WTC11 (cell line): Measurements from ENCODE around the gene CDC42EP4. TPM values are rescaled to one million over a fixed set of nuclear protein-coding genes. Genes with fewer than 3 reads are reported as not detected.

Source experiments
- ATAC-seq: fragments of 200-7000 bp; cut with Tn5 transposase; 2 replicates; pipeline ENCODE4 v1.10.0; 2021; ENCODE audit warnings: mild to moderate bottlenecking, moderate library complexity
- CTCF ChIA-PET: fragments of 300-600 bp; sonication (Branson Sonifier 250); formaldehyde crosslinking; loops from one replicate; lab custom pipeline; 2021; ENCODE audit warnings: antibody characterized with exemption; lab: Charles Lee
- POLR2A ChIA-PET: fragments of 350-600 bp; sonication (Branson Sonifier 250); formaldehyde crosslinking; loops from one replicate; lab custom pipeline; 2021; ENCODE audit warnings: antibody characterized with exemption; lab: Charles Lee
- DNase-seq: peaks from one replicate; pipeline ENCODE4 v3.0.0; 2021; ENCODE audit warnings: low spot score
- H3K27ac Mint-ChIP-seq: 2 replicates; pipeline ENCODE4 v1.8.0; 2021; ENCODE audit warnings: mixed read lengths
- H3K27me3 Mint-ChIP-seq: 2 replicates; pipeline ENCODE4 v1.8.0; 2021; ENCODE audit warnings: low read depth, mild to moderate bottlenecking, moderate library complexity, mixed read lengths
- H3K36me3 Mint-ChIP-seq: 2 replicates; pipeline ENCODE4 v1.8.0; 2021; ENCODE audit warnings: mixed read lengths
- H3K4me1 Mint-ChIP-seq: 2 replicates; pipeline ENCODE4 v1.8.0; 2022; ENCODE audit warnings: mixed read lengths
- H3K4me3 Mint-ChIP-seq: 2 replicates; pipeline ENCODE4 v1.8.0; 2021; ENCODE audit warnings: mild to moderate bottlenecking, moderate library complexity, mixed read lengths
- H3K9me3 Mint-ChIP-seq: 2 replicates; pipeline ENCODE4 v1.8.0; 2021; ENCODE audit warnings: mixed read lengths
- ATF1 ChIP-seq: sonication (generic); formaldehyde crosslinking; IDR thresholded peaks from 2 replicates; pipeline ENCODE4 v1.8.1; 2023; ENCODE audit warnings: mild to moderate bottlenecking, moderate library complexity, missing genetic modification reagents
- CBFB ChIP-seq: sonication (generic); formaldehyde crosslinking; IDR thresholded peaks from 2 replicates; pipeline ENCODE4 v1.8.1; 2022; ENCODE audit warnings: mild to moderate bottlenecking, low read depth, missing genetic modification reagents
- ETV6 ChIP-seq: sonication (generic); formaldehyde crosslinking; IDR thresholded peaks from 2 replicates; pipeline ENCODE4 v1.8.1; 2022; ENCODE audit warnings: mild to moderate bottlenecking, missing genetic modification reagents
- GABPB1 ChIP-seq: sonication (generic); formaldehyde crosslinking; IDR thresholded peaks from 2 replicates; pipeline ENCODE4 v1.8.1; 2023; ENCODE audit warnings: mild to moderate bottlenecking, missing genetic modification reagents
- GTF2I ChIP-seq: fragments of 250-450 bp; sonication (Bioruptor Pico); conservative IDR thresholded peaks from 2 replicates; pipeline ENCODE4 v1.4.0; 2021; ENCODE audit warnings: mild to moderate bottlenecking
- KAT7 ChIP-seq: sonication (generic); formaldehyde crosslinking; IDR thresholded peaks from 2 replicates; pipeline ENCODE4 v1.8.1; 2023; ENCODE audit warnings: missing genetic modification reagents, mild to moderate bottlenecking, borderline replicate concordance
- MXD4 ChIP-seq: fragments of 250-450 bp; sonication (Bioruptor Pico); IDR thresholded peaks from 2 replicates; pipeline ENCODE4 v1.8.0; 2021; ENCODE audit warnings: mild to moderate bottlenecking, moderate library complexity, borderline replicate concordance
- NR2C2 ChIP-seq: sonication (generic); formaldehyde crosslinking; IDR thresholded peaks from 2 replicates; pipeline ENCODE4 v1.8.0; 2022; ENCODE audit warnings: mild to moderate bottlenecking, missing genetic modification reagents
- TEAD1 ChIP-seq: sonication (generic); formaldehyde crosslinking; IDR thresholded peaks from 2 replicates; pipeline ENCODE4 v1.8.0; 2022; ENCODE audit warnings: mild to moderate bottlenecking, missing genetic modification reagents
- ZBTB21 ChIP-seq: sonication (generic); formaldehyde crosslinking; IDR thresholded peaks from 2 replicates; pipeline ENCODE4 v1.8.1; 2023; ENCODE audit warnings: mild to moderate bottlenecking, missing genetic modification reagents, borderline replicate concordance
- ZNF121 ChIP-seq: sonication (generic); formaldehyde crosslinking; IDR thresholded peaks from 2 replicates; pipeline ENCODE4 v1.8.0; 2023; ENCODE audit warnings: missing genetic modification reagents
- ZNF423 ChIP-seq: fragments of 250-450 bp; sonication (Bioruptor Pico); IDR thresholded peaks from 2 replicates; pipeline ENCODE4 v2.1.2; 2022; ENCODE audit warnings: mild to moderate bottlenecking, moderate library complexity
- total RNA-seq: library from RNA; stranded (reverse); gene quantifications from 3 replicates; pipeline ENCODE4 v1.2.3, GENCODE V29; 2021
- TF ChIP-seq, protein P1 (sequence below): sonication (generic); formaldehyde crosslinking; IDR thresholded peaks from 2 replicates; pipeline ENCODE4 v1.8.1; 2022; ENCODE audit warnings: missing genetic modification reagents, borderline replicate concordance
- TF ChIP-seq, protein P2 (sequence below): sonication (generic); formaldehyde crosslinking; IDR thresholded peaks from 2 replicates; pipeline ENCODE4 v1.8.0; 2022; ENCODE audit warnings: mild to moderate bottlenecking, missing genetic modification reagents
- TF ChIP-seq, protein P3 (sequence below): sonication (generic); formaldehyde crosslinking; IDR thresholded peaks from 2 replicates; pipeline ENCODE4 v1.8.1; 2022; ENCODE audit warnings: low read depth, mild to moderate bottlenecking, moderate library complexity, missing genetic modification reagents, borderline replicate concordance
- TF ChIP-seq, protein P4 (sequence below): sonication (generic); formaldehyde crosslinking; IDR thresholded peaks from 2 replicates; pipeline ENCODE4 v1.8.1; 2022; ENCODE audit warnings: low read depth, missing genetic modification reagents, borderline replicate concordance
- TF ChIP-seq, protein P5 (sequence below): fragments of 200-600 bp; IDR thresholded peaks from 2 replicates; pipeline ENCODE4 v1.8.0; 2022; ENCODE audit warnings: antibody characterized with exemption
- TF ChIP-seq, protein P6 (sequence below): sonication (generic); formaldehyde crosslinking; IDR thresholded peaks from 2 replicates; pipeline ENCODE4 v1.8.0; 2022; ENCODE audit warnings: mild to moderate bottlenecking, missing genetic modification reagents
- TF ChIP-seq, protein P7 (sequence below): fragments of 250-450 bp; sonication (Bioruptor Pico); IDR thresholded peaks from 2 replicates; pipeline ENCODE4 v1.9.0; 2021; ENCODE audit warnings: mild to moderate bottlenecking
- TF ChIP-seq, protein P8 (sequence below): sonication (generic); formaldehyde crosslinking; IDR thresholded peaks from 2 replicates; pipeline ENCODE4 v1.8.1; 2022; ENCODE audit warnings: mild to moderate bottlenecking, moderate library complexity, missing genetic modification reagents
- TF ChIP-seq, protein P9 (sequence below): fragments of 250-450 bp; sonication (Bioruptor Pico); IDR thresholded peaks from 2 replicates; pipeline ENCODE4 v1.9.0; 2021; ENCODE audit warnings: moderate library complexity, mild to moderate bottlenecking, inconsistent platforms, borderline replicate concordance
- TF ChIP-seq, protein P10 (sequence below): sonication (generic); formaldehyde crosslinking; IDR thresholded peaks from 2 replicates; pipeline ENCODE4 v1.8.0; 2022; ENCODE audit warnings: missing genetic modification reagents

CDC42EP4 gene
- total RNA-seq, 1 experiment from 2014 or later = 18.8 TPM

DNA sequence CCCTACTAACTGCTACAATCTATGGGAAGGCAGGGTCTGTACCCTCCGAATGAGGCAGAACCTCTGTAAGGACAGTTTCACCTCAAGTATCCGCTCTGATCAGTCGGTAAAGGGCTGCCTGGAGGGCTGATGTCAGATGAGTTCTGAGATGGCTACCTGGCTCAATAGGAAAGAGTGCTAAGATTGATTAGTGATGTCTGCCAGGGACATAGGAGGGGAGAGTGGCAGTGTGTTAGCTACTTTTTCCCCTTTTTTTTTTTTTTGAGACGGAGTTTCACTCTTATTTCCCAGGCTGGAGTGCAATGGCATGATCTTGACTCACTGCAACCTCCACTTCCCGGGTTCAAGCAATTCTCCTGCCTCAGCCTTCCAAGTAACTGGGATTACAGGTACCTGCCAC, 39.1 kb upstream of the CDC42EP4 start (continued):
- TF ChIP-seq CBFB (CRISPR knock-in tag) = no peak
- no peak for TF ChIP-seq ZNF423 (CRISPR knock-in tag)
- TF ChIP-seq, protein P1, sequence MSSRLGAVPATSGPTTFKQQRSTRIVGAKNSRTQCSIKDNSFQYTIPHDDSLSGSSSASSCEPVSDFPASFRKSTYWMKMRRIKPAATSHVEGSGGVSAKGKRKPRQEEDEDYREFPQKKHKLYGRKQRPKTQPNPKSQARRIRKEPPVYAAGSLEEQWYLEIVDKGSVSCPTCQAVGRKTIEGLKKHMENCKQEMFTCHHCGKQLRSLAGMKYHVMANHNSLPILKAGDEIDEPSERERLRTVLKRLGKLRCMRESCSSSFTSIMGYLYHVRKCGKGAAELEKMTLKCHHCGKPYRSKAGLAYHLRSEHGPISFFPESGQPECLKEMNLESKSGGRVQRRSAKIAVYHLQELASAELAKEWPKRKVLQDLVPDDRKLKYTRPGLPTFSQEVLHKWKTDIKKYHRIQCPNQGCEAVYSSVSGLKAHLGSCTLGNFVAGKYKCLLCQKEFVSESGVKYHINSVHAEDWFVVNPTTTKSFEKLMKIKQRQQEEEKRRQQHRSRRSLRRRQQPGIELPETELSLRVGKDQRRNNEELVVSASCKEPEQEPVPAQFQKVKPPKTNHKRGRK (CRISPR knock-in tag) = no peak
- TF ChIP-seq ETV6 (CRISPR knock-in tag) = no peak
- no peak for TF ChIP-seq NR2C2 (CRISPR knock-in tag)
- TF ChIP-seq, protein P2, sequence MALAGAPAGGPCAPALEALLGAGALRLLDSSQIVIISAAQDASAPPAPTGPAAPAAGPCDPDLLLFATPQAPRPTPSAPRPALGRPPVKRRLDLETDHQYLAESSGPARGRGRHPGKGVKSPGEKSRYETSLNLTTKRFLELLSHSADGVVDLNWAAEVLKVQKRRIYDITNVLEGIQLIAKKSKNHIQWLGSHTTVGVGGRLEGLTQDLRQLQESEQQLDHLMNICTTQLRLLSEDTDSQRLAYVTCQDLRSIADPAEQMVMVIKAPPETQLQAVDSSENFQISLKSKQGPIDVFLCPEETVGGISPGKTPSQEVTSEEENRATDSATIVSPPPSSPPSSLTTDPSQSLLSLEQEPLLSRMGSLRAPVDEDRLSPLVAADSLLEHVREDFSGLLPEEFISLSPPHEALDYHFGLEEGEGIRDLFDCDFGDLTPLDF = no peak

DNA sequence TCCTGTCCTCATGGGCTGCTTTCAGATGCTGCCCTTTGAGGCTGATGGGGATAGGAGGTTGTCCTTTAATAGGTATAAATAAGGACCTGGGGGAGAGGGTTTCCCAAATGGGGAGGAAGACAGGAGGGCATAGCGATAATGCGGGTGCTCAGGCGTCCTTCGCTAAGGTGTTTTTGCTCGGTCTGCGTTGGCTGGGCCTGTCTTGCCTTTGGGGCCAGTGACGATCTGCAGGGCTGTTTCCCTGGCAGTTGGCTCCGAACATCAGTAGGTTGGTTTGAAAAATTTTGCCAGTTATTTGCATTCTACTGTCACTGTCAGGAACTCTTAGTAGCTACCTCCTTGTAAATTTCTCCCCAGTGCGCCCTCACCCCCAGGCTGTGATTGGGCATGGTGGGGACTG, 37.8 kb upstream of the CDC42EP4 start:
- TF ChIP-seq, protein P3, sequence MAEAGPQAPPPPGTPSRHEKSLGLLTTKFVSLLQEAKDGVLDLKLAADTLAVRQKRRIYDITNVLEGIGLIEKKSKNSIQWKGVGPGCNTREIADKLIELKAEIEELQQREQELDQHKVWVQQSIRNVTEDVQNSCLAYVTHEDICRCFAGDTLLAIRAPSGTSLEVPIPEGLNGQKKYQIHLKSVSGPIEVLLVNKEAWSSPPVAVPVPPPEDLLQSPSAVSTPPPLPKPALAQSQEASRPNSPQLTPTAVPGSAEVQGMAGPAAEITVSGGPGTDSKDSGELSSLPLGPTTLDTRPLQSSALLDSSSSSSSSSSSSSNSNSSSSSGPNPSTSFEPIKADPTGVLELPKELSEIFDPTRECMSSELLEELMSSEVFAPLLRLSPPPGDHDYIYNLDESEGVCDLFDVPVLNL (CRISPR knock-in tag) = no peak
- no peak for TF ChIP-seq MXD4 (CRISPR knock-in tag)
- TF ChIP-seq, protein P4, sequence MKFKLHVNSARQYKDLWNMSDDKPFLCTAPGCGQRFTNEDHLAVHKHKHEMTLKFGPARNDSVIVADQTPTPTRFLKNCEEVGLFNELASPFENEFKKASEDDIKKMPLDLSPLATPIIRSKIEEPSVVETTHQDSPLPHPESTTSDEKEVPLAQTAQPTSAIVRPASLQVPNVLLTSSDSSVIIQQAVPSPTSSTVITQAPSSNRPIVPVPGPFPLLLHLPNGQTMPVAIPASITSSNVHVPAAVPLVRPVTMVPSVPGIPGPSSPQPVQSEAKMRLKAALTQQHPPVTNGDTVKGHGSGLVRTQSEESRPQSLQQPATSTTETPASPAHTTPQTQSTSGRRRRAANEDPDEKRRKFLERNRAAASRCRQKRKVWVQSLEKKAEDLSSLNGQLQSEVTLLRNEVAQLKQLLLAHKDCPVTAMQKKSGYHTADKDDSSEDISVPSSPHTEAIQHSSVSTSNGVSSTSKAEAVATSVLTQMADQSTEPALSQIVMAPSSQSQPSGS (CRISPR knock-in tag) = no peak
- TF ChIP-seq, protein P5, sequence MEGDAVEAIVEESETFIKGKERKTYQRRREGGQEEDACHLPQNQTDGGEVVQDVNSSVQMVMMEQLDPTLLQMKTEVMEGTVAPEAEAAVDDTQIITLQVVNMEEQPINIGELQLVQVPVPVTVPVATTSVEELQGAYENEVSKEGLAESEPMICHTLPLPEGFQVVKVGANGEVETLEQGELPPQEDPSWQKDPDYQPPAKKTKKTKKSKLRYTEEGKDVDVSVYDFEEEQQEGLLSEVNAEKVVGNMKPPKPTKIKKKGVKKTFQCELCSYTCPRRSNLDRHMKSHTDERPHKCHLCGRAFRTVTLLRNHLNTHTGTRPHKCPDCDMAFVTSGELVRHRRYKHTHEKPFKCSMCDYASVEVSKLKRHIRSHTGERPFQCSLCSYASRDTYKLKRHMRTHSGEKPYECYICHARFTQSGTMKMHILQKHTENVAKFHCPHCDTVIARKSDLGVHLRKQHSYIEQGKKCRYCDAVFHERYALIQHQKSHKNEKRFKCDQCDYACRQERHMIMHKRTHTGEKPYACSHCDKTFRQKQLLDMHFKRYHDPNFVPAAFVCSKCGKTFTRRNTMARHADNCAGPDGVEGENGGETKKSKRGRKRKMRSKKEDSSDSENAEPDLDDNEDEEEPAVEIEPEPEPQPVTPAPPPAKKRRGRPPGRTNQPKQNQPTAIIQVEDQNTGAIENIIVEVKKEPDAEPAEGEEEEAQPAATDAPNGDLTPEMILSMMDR = no peak
- no peak for TF ChIP-seq GTF2I
- TF ChIP-seq, protein P6, sequence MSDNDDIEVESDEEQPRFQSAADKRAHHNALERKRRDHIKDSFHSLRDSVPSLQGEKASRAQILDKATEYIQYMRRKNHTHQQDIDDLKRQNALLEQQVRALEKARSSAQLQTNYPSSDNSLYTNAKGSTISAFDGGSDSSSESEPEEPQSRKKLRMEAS = no peak
- TF ChIP-seq KAT7 = no peak
- TF ChIP-seq TEAD1 (CRISPR knock-in tag) = no peak
- TF ChIP-seq GABPB1 (CRISPR knock-in tag) = no peak
- TF ChIP-seq ZBTB21 (CRISPR knock-in tag) = no peak
- TF ChIP-seq CBFB (CRISPR knock-in tag) = no peak
- no peak for TF ChIP-seq ZNF121
- TF ChIP-seq, protein P7, sequence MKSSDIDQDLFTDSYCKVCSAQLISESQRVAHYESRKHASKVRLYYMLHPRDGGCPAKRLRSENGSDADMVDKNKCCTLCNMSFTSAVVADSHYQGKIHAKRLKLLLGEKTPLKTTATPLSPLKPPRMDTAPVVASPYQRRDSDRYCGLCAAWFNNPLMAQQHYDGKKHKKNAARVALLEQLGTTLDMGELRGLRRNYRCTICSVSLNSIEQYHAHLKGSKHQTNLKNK = no peak
- TF ChIP-seq ZNF423 (CRISPR knock-in tag) = no peak
- TF ChIP-seq, protein P8, sequence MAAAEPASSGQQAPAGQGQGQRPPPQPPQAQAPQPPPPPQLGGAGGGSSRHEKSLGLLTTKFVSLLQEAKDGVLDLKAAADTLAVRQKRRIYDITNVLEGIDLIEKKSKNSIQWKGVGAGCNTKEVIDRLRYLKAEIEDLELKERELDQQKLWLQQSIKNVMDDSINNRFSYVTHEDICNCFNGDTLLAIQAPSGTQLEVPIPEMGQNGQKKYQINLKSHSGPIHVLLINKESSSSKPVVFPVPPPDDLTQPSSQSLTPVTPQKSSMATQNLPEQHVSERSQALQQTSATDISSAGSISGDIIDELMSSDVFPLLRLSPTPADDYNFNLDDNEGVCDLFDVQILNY (CRISPR knock-in tag) = no peak
- TF ChIP-seq, protein P9, sequence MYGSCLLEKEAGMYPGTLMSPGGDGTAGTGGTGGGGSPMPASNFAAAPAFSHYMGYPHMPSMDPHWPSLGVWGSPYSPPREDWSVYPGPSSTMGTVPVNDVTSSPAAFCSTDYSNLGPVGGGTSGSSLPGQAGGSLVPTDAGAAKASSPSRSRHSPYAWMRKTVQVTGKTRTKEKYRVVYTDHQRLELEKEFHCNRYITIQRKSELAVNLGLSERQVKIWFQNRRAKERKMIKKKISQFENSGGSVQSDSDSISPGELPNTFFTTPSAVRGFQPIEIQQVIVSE = no peak
- no peak for TF ChIP-seq ETV6 (CRISPR knock-in tag)
- TF ChIP-seq, protein P10, sequence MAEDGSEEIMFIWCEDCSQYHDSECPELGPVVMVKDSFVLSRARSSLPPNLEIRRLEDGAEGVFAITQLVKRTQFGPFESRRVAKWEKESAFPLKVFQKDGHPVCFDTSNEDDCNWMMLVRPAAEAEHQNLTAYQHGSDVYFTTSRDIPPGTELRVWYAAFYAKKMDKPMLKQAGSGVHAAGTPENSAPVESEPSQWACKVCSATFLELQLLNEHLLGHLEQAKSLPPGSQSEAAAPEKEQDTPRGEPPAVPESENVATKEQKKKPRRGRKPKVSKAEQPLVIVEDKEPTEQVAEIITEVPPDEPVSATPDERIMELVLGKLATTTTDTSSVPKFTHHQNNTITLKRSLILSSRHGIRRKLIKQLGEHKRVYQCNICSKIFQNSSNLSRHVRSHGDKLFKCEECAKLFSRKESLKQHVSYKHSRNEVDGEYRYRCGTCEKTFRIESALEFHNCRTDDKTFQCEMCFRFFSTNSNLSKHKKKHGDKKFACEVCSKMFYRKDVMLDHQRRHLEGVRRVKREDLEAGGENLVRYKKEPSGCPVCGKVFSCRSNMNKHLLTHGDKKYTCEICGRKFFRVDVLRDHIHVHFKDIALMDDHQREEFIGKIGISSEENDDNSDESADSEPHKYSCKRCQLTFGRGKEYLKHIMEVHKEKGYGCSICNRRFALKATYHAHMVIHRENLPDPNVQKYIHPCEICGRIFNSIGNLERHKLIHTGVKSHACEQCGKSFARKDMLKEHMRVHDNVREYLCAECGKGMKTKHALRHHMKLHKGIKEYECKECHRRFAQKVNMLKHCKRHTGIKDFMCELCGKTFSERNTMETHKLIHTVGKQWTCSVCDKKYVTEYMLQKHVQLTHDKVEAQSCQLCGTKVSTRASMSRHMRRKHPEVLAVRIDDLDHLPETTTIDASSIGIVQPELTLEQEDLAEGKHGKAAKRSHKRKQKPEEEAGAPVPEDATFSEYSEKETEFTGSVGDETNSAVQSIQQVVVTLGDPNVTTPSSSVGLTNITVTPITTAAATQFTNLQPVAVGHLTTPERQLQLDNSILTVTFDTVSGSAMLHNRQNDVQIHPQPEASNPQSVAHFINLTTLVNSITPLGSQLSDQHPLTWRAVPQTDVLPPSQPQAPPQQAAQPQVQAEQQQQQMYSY = no peak
- no peak for TF ChIP-seq ATF1 (CRISPR knock-in tag)
- CTCF ChIA-PET = interaction anchor here (0.6 to 1.7 kb wide), 11 partner anchors 8 to 94 kb away, joined by 3 to 19 read pairs (median 5); no protein-coding TSS in a partner anchor

More for the DNA sequence above, 37.8 kb upstream of the CDC42EP4 start:
- H3K36me3 Mint-ChIP-seq = no peaks in the 10 kb centered on the region
- no peaks in the 10 kb centered on the region for H3K9me3 Mint-ChIP-seq
- DNase-seq (no peak), ATAC-seq (no peak)
- no peak overlapping the region for H3K4me3 Mint-ChIP-seq
- peaks cover 28% of the 10 kb centered on the region for H3K4me1 Mint-ChIP-seq
- H3K27me3 Mint-ChIP-seq = no peaks in the 10 kb centered on the region
- no peak overlapping the region for H3K27ac Mint-ChIP-seq
- POLR2A ChIA-PET = interaction anchor here (1.0 to 1.3 kb wide), 2 partner anchors 20 to 37 kb away, joined by 3 read pairs; no protein-coding TSS in a partner anchor
